ENCODE results near the gene GNG13.
"Not testable (repeated sequence)": the region's sequence is repeated elsewhere in the genome, so short reads cannot be mapped to it uniquely, and the experiment has no call there.

Gene GNG13

GRCh38 chr16:831571-832413, 31.3 kb upstream of the GNG13 start:
- DNase-seq: no peak

DNA sequence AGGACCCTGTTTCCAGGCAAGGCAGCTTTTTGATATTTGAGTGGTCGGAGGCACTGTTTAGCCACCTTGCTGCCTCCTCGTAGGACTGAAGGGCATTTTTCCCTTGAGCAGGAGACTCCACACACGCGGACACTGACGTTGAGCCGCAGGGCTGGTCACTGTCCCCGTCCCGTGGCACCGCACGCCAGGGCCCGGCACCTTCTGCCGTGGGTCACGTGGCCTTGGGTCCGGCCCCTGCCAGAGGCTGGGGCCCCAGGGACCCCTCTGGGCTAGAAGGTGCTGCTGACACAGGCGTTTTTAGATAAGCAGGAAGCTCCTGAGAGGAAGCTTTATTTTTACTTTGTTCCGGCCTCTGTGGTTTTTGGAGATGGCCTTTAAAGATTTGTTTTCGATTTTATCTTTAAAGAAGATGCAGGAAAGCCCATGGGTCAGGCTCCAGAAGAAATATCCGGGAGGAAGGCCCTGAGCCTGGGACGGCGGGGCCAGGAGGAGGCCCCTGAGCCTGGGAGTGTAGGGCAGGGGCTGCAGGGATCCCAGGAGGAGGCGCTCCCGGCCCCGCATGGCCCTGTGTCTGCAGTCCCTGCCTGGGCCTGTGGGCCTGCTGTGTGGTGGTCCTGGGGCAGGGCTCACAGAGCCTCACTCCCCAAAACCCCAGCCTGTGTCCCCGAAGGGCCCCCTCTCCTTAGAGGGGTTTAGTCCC, 30.5 kb upstream of the GNG13 start:
- DNase-seq: no peak

GRCh38 chr16:830107-830870, 29.8 kb upstream of the GNG13 start:
- no peak for DNase-seq

DNA sequence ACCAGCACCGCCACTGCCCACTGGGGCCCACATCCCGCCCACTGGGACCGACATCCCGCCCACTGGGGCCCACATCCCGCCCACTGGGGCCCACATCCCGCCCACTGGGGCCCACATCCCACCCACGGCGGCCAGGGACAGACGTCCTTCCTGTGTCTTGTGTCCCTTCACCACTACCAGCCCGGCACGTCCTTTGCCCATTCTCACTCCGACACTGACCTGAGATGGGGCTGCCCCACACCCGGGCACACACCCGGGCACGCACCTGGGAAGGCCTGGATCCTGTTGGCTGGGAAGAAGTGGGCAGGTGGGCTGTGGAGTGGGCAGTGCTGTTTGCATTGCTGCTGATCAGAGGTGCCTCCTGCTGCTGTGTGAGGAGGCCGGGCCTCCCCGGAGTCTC, 28.4 kb upstream of the GNG13 start:
- no peak for DNase-seq

- DNase-seq: no peak
These were observed 27.0 kb upstream of the GNG13 start for GRCh38 chr16:827513-827912.

- DNase-seq: no peak
These were observed 25.0 kb upstream of the GNG13 start for GRCh38 chr16:825341-826061.

DNA sequence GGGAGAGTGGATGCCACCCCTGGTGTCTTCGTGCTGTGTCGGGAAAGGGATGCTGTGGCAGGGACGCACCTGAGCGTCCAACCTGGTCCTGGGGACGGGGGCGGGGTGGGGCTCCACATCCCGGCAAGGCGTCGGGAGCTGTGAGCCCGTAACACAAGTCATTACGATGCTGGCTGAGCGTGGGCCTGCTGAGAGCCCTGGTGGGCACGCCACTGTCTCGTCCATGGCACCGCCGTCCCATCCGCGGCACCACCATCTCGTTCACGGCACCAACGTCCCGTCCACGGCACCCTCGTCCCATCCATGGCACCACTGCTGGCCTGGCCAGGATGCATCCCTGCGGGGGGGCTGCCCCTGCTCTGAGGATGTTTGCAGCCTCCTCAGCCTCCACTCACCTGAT, 24.1 kb upstream of the GNG13 start:
- DNase-seq: no peak

GRCh38 chr16:824194-824593, 23.7 kb upstream of the GNG13 start:
- no peak for DNase-seq

DNA sequence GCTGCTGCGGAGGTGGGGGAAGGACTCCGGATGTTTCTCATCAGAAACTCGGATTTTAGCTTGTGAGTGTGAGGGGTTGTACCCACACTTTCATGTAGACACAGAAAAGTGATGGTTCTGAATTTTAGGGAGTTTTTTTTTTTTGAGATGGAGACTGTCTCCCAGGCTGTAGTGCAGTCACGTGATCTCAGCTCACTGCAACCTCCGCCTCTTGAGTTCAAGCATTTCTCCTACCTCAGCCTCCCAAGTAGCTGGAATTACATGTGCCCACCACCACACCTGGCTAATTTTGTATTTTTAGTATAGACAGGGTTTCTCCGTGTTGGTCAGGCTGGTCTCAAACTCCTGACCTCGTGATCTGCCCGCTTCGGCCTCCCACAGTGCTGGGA, 22.4 kb upstream of the GNG13 start:
- no peak for DNase-seq

DNA sequence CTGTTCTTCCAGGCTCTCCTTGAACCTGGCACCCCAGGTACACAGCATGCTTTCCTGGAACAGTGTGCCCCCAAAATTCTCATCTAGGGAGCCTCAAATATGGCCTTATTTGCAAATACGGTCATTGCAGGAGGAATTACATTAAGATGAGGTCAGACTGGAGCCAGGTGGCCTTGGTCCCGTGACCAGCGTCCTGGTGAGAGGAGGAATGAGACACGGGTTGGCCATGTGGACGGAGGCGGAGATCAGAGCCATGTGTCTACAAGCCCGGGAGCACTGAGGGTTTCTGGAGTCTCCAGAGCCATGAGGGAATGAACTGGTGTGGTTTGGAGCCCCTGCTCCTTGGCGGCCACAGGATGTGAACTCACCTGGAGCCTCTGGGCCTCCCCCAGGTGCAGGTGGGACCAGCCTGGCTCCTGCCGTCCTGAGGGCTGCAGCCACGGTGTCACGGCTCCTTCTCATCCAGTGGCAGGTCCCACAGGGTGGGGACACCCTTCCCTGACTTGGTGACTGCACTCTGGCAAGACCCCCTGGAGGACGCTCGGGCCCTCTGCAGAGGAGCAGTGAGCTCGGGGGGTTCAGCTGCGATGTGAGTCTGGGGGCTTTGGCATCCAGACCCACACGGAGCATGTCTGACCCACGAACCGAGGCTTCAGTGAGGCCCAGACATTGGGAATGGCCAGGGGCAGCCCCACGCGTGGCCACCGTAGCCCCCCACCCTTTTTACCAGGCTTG, 21.8 kb upstream of the GNG13 start:
- no peak for DNase-seq

DNA sequence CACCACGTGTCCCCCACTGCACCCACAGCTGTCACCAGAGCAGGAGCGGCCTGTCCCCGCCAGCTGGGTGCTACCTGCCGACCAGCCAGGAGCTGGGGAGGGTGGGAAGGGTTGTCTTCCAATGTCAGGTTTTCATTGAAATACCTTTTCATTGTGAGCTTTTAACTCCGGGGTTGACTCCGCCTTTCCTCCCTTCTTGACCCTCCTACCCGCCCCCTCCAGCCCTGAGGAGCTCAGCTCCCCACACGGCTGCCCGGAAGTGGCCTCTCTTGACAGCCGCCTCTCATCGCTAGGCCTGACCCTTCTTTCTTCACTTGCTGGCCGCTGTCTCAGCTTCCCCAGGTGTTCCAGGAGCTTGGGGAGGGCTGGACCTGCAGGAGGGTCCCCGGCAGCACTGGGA, 21.2 kb upstream of the GNG13 start:
- no peak for DNase-seq

DNA sequence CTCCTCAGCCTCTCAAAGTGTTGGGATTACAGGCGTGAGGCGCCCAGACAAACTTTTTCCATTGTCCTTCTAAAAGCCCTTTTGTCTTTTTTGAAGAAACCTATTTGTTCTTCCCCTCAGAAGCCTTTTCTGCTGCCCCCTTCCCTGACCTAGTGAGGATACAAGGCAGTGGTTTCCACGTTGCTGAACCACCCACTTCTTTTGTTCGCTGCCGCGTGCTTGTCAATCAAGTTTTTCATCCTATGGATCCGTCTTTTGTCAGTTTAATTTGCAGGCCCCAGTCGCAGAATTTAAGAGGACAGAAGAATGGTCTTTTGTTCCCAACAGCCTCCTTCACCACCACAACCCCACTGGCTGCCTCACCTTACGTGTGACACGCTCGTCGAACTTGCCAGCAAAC, 20.2 kb upstream of the GNG13 start:
- no peak for DNase-seq

GRCh38 chr16:820044-820408, 19.5 kb upstream of the GNG13 start:
- not testable (repeated sequence) for DNase-seq

DNA sequence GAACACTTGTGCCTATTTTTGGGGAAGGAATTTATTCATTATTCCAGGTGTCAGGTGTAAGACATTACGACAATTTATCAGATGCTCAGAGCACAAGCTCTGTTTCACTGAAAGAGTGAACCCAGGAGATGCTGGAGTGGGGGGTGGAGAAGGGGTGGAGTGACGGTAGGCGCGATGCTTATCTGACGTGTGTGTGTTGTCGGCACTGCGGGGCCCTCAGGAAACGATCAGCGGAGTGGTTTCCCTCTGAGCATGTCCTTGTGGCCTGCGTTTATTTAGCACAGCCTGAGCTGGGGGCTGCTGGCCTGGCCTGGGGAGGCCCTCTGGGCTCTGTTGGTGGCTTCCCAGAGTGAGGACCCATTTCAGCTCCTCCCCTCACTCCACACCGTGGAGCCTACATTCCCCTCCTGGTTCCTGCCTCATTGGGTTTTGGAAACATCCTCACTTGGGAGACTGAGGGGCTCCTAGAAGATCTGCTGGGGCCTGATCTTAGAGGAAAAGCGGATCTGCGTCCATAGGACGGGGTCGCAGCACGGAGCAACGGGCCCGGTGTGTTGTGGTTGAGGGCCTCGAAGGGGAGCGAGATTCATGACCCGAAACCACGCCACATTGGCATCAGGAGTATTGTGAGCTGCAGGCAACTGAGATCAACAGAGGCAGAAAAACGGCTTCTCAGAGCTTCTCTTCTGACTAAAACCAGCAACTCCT, 19.0 kb upstream of the GNG13 start:
- no peak for DNase-seq

DNA sequence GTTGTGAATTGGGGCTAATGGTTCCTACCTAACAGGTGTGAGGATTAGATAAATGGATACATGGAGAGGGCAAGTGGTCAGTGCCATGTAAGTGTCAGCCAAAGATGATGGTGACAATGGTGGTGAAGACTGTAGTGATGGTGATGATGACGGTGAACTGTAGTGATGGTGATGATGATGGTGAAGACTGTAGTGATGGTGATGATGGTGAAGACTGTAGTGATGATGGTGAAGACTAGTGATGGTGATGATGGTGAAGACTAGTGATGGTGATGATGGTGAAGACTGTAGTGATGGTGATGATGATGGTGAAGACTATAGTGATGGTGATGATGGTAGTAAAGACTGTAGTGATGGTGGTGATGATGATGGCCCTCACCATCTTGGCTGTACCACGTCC, 18.1 kb upstream of the GNG13 start:
- no peak for DNase-seq

DNA sequence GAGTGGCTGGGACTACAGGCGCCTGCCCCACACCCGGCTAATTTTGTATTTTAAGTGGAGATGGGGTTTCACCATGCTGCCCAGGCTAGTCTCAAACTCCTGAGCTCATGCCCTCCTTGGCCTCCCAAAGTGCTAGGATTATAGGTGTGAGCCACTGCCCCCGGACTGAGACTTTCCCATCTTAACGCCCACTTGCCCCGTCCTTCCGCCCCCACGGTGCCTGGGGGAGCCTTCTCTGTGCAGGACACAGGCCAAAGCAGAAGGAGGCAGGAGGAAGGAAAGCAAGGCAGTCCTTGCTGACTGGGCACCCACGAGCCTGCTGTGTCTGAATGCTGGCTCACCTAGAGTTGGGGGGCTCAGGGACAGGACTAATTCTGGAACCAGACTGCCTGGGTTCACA, 17.6 kb upstream of the GNG13 start:
- DNase-seq: no peak

DNA sequence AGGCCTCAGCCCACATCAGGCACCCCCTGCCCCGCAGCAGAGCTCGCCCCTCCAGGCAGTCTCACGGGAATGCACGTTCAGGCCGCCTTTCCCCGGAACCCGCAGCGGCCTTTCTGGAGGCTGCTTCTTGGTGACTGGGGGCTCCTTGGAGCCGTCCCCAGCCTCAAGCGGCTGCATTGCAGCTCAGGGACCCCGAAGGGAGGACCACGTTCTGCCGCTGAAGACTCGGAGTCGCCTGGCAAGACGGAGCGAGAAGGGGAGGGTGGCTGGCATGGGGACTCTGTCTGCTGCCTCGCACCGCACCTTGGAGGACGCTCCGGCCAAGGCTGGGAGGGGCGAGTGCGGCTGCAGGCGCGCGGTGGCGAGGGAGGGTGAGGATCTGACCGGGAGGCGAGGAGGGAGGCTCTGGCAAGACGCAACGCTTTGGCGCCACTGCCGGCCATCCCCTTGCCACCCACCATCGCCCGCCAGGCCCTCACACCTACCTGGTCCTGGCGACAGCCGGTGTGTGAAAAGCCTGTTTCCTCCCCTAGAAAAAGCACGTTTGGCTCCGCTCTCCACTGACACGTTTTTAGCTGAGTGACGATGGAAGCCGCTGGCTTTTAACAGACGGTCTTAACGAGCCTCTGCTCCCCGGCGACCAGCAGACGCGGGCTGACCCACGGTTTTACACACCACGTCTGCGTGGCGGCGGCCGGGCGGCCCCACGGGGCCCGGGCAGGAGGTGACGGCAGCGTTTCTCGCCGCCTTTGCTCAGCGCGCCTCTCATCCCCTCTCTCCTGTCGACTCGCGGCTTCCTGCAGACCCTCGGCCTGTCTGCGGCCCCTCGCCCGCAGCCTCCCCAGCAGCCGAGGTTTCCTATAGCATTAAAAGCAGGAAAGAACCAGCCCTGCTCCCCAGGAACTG, 16.7 kb upstream of the GNG13 start:
- DNase-seq: no peak

GRCh38 chr16:815861-816260, 15.3 kb upstream of the GNG13 start:
- DNase-seq: no peak

- no peak for DNase-seq
These were observed 14.4 kb upstream of the GNG13 start for GRCh38 chr16:814974-815373.

DNA sequence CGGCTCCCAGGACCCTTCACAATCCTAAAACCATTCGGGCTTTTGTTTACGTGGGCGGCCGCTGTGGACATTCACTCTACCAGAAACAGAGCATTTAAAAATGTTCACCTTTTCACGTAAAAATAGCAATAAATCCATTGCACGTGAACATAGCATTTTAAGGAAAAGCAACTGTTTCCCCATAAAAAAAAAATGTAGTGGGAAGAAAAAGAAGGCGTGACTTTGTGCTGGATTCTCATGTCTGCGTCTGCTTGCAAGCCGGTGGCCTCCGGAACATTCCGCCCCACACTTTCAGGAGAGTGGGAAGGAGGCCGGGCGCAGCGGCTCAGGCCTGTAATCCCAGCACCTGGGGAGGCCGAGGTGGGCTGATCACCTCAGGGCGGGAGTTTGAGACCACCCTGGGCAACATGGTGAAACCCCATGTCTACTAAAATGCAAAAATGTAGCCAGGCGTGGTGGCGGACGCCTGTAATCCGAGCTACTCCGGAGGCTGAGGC, 13.4 kb upstream of the GNG13 start:
- no peak for DNase-seq

Measured in activated CD4-positive, alpha-beta T cell treated with anti-CD3 and anti-CD28 coated beads for 1 hour (primary cell).